ENCODE measurements around the gene CMTM1. TPM values are rescaled to one million over a fixed set of nuclear protein-coding genes. Genes with fewer than 3 reads are reported as not detected.

CMTM1 gene
- total RNA-seq (1 to 10 TPM in 3 of 4 donors, under 1 TPM in 1; 0.71 to 3.0 (median 1.6) TPM), polyA plus RNA-seq (under 1 TPM in 1 of 3 donors, not detected in 2; 0.85 TPM)

- 96% methylated on average over 54 of the region's 54 CpGs for WGBS, 2 donors
- H3K36me3 ChIP-seq: peaks cover 0 to 42% (median 5%) of the 10 kb centered on the region in 4 donors
- no peak for DNase-seq
- H3K4me3 ChIP-seq: no peak within 1 kb of the TSS
- no peak within 1 kb of the TSS for H3K27ac ChIP-seq
- intact Hi-C loops (cut with DNase I): no loop called here
- no peaks in the 10 kb centered on the region for H3K4me1 ChIP-seq
- H3K9me3 ChIP-seq: no peaks in the 10 kb centered on the region
- no peaks in the 10 kb centered on the region for H3K27me3 ChIP-seq
- TF ChIP-seq EP300 (IDR thresholded peaks at IDR 0.05): no peak
- TF ChIP-seq CTCF (IDR thresholded peaks at IDR 0.05): no peak
- TF ChIP-seq POLR2AphosphoS5 (IDR thresholded peaks at IDR 0.05): no peak
- TF ChIP-seq POLR2A (IDR thresholded peaks at IDR 0.05): no peak
Measured at GRCh38 chr16:66566051-66566901, at the start of gene CMTM1. TSS of gene CMTM1 (plus strand) at chr16:66566439. CDS start at chr16:66566514, 75 bp downstream.

- no peak for TF ChIP-seq CTCF (IDR thresholded peaks at IDR 0.05)
- TF ChIP-seq POLR2A (IDR thresholded peaks at IDR 0.05): no peak
- no peak for TF ChIP-seq EP300 (IDR thresholded peaks at IDR 0.05)
- no peak for TF ChIP-seq POLR2AphosphoS5 (IDR thresholded peaks at IDR 0.05)
- no peak for DNase-seq
- peaks cover 0 to 58% (median 44%) of the 10 kb centered on the region in 4 donors for H3K4me1 ChIP-seq
- H3K27ac ChIP-seq: peak overlapping the region; percentile 87 to 94 (median 90)
- intact Hi-C loops (cut with DNase I): no loop called here
- WGBS, 2 donors: 11 to 23% methylated on average over 8 of the region's 8 CpGs
- no peaks in the 10 kb centered on the region for H3K27me3 ChIP-seq
- no peaks in the 10 kb centered on the region for H3K9me3 ChIP-seq
- H3K36me3 ChIP-seq: peaks cover 0 to 23% (median 0%) of the 10 kb centered on the region in 4 donors
- H3K4me3 ChIP-seq: no peak overlapping the region
Measured at GRCh38 chr16:66516509-66516807, 49.8 kb upstream of the CMTM1 start.

DNA sequence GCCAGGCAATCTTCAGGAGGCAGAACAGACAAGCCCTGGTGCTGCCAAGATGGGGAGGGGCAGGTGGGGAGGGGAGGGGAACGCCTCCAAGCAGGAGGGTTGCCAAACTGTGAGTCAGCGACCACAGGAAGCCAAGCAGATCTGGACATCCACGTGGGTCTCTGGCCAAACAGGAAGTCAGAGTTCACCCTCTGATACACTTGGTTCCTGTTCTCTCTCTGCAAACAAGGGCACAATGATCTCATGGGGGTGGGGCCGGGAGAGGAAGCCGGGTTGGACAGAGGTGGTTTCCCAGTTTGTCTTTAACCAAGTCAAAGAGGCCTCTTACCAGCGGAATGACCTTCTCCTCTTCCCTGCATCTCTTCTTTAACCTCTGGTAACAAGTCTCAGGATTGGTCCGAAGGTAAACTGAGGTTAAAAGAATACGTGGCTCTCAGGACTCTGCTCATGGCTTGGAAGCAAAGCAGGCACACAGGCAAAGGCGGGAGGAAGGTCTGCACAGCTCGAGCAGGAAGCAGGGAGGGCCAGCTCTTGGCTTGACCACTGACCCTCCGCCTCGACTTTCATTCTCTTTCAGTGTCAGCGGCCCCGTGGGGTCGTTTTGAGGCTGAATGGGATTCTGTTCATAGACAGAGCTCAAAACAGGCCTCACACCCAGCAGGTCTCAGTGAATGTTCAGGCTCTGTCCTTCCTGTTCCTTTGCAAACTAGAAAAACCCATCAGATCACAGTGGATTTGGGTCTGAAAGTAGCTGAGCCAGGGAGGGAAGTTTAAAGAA lies 49.2 kb upstream of the CMTM1 start:
- DNase-seq: peak; percentile 99
- Histone ChIP-seq H3K4me3 (peak overlapping the region in 3 of 4 donors; percentile 2 to 19 (median 10)), H3K9me3 (no peaks in the 10 kb centered on the region), H3K4me1 (peaks cover 0 to 58% (median 43%) of the 10 kb centered on the region in 4 donors), H3K27ac (peak overlapping the region; percentile 87 to 94 (median 90)), H3K27me3 (no peaks in the 10 kb centered on the region), H3K36me3 (peaks cover 0 to 18% (median 0%) of the 10 kb centered on the region in 4 donors)
- intact Hi-C loops (cut with DNase I): loop anchor here (1.0 kb wide), 1 partner anchor 33 kb away; the partner anchor contains the start of gene TK2
- WGBS, 2 donors: 6 to 14% methylated on average over 15 of the region's 15 CpGs
- TF ChIP-seq EP300 (IDR thresholded peaks at IDR 0.05): peak in 2 of 4 donors; percentile 69 to 70
- TF ChIP-seq POLR2AphosphoS5 (IDR thresholded peaks at IDR 0.05): peak; percentile 52 to 91 (median 76)
- peak in 1 of 2 donors; percentile 24 for TF ChIP-seq POLR2A (IDR thresholded peaks at IDR 0.05)
- no peak for TF ChIP-seq CTCF (IDR thresholded peaks at IDR 0.05)

DNA sequence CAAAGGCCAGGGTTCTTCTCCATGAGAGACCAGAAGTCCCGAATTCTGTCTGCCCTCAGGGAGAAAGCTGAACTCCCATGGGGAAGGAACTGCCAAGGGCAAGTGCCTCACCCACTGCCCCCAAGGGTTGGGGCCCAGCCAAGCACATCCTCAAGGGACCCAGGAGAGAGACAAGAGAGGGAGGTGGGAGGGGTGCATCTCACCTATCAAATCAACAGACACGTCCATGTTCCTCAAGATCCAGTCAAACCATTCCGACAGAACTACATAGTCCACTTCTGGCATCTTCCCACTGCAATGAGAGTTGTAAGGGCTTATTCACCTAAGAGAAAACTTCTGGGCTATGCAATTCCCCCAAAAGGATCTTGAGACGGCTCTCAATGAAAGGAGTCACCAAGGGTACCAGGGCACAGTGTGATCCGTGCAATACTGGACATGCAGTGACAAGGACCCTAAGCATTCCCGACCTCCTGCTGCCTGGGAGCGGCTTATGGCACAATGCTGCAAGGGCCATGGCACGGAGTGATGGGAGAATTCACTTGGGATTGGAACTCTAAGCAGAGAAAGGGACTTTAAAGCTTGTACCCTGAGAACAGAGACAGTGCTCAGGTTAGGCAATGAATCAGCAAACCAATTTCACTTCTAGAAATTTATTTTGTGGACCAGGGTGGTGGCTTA lies 48.5 kb upstream of the CMTM1 start:
- TF ChIP-seq CTCF (IDR thresholded peaks at IDR 0.05) (no peak), POLR2AphosphoS5 (IDR thresholded peaks at IDR 0.05) (no peak), EP300 (IDR thresholded peaks at IDR 0.05) (no peak), POLR2A (IDR thresholded peaks at IDR 0.05) (no peak)
- H3K4me3 ChIP-seq: peak overlapping the region in 1 of 4 donors; percentile 10
- no peaks in the 10 kb centered on the region for H3K27me3 ChIP-seq
- DNase-seq: no peak
- H3K9me3 ChIP-seq: no peaks in the 10 kb centered on the region
- H3K27ac ChIP-seq: peak overlapping the region; percentile 87 to 94 (median 90)
- 83% methylated on average over 8 of the region's 8 CpGs for WGBS, 2 donors
- H3K4me1 ChIP-seq: peaks cover 0 to 58% (median 41%) of the 10 kb centered on the region in 4 donors
- intact Hi-C loops (cut with DNase I): loop anchor here (1.0 kb wide), 1 partner anchor 33 kb away; the partner anchor contains the start of gene TK2
- H3K36me3 ChIP-seq: peaks cover 0 to 18% (median 0%) of the 10 kb centered on the region in 4 donors

All from sigmoid colon (tissue), 7 donors.